Measurements from ENCODE around the gene RARB.

RARB gene

DNA sequence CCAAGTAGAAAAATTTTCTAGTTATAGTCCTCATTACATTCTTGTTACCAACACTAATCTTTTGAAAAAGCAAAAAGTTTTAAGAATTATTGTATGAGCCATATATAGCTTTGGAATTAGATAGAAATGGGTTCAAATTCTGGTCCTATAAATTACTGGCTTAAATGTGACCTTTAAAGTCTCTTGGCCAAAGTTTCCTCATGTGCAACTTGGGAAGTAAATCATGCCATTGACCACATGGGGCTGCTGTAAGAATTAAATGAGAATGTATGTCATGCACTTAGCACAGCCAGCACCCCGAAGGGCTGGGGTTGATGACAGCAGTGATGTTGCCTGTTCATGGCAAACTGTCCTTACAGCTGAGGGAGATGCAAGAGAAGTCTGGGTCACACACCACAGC is 128.4 kb downstream of the RARB start:
- no peak for DNase-seq

DNA sequence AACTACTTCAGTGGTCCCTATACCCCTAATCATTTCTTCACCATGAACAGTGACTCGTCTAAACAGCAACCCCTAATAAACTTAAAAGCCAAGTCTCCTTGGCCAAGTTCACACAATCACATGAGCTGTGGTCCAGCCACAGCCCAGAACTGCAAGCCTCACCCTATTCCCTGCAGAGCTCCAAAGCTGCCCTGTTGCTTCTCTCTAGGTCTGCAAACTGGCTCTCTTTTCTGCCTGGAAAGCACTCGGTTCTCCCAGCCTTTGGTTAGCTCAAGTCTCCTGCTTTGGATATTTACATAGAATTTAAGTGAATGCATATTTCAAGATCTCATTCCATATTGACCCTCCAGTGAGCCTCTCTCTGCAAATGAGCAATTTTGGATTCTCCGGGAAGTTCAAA is 129.6 kb downstream of the RARB start:
- DNase-seq = no peak

DNA sequence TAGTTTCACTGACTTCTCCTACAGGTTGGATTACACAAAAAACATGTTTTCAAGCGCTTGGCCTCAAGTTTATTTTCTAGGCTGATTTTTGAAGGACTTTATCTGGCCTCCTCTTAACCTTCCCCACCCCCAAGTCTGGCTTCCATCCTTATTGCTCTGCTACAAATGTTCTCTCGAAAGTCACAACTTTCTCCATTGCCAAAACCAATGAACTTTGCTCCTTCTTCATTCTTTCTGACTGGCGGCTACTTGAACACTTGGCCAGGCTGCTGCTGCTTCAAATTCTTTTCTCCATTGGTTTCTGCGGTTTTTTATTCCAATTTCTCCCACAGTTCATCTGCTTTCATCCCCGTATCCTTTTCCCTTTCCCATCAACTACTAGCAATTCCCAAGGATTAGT is 130.1 kb downstream of the RARB start:
- no peak for DNase-seq

DNA sequence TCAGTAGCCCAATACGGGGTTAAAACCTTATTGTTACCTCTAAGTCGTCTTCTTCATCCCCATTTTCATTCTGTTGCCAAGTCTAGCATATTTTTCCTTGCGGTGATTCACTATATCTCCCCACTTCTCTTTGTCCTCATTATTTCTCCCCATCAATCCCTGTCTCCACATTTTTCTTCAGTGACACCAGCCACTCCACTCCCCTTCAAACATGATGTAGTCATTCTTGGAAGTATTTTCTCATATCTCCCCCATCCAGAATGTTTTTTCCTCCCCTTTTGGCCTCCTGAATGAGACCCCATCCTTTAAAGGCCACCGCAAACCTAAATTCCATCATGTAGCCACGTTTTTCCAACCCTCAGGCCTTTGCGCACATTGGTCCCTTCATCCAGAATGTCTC is 130.7 kb downstream of the RARB start:
- no peak for DNase-seq

DNA sequence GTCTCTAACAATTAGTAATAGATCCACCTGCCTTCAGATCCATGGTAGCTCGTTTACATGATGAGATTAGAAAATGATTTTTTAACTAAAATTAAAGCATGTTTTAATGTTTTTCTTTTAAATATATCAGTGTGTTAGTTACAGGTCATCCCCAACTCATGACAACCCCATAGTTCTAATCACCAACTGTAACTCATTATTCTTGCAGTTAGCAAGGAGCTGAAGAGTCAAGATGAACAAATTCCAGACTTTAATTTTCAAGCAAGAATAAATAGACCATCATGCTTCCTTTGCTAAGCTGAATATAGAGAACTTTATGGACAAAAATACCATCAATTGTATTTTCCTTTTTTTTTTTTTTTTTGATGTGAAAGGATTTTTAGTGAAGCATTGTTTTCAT is 135.5 kb downstream of the RARB start:
- no peak for DNase-seq

DNA sequence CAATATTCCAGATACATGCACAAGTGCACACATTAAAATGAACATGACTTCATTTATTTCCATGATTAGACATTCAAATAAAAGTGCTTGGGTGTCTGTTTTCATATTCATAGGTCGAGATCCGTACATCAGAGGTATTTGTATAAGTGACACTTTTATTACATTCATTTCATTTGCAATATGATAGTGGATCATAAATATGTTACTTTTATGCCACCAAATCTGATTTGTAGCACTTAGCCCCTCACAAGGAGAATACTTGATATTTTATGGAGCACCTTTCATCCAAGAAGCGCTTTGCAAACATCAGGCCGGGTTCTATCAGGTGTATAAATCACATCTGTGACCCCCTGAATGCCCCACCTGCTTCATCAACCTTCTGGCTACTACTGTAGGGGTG is 136.0 kb downstream of the RARB start:
- no peak for DNase-seq

DNA sequence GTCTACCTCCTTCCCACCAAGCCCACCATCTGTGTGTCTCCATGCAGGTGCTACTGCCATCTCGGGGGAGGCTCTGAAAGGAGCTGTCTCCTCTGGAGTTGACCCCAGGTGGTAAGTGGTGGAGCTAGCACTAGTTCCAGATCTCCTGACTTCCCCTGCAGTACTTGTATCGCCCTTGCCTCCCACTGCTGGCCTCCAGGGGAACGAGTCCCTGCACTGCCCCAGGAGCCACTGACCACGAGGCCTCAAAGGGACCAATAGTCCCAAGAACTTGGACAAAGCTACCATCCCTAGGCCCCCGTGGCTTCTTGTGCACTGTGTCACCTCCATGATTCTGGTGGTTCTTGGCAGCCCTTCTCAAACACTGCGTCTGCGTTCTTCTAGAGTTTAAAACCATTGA is 137.7 kb downstream of the RARB start:
- no peak for DNase-seq

DNA sequence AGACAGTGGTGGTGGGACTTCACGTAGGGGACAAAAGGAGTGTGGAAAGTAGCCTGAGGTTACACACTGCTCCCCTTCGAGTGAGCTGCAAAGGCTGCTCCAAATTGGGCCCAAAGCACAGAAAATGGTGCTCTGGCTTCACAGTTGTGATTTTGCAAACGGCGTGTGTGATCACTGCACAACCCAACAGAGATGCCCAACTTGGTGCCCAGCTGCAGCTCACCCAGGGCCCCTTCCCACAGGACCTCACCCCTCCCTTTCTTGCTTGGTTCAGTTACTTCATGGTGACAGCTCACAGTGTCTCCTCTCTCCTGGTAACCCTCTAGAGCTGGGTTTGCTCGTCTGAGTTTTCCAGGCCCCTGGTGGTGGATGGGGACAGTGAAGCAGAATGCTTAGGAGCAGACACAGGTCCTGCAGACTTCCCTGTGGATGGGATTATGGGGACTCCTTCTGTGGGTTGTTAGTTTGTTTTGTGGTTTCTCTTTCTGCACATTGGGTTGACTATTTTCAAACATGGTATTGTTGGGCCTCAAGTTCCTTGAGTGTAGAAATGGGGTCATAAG is 138.4 kb downstream of the RARB start:
- DNase-seq = no peak

DNA sequence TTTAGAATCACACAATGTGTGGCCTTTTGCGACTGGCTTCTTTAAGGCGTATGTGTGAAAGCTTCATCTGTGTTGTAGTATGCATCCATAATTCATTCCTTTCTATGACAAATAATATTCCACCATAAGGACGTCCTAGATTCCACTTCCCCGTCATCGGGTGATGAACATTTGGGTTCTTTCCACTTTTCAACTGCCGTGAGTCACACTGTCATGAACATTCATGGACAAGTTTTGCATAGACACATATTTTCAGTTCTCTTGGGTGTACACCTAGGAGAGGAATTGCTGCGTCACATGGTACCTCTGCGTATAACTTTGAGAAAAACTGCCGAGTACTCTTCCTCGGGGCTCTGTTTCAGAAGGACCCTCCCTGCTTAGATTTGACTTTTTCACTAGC is 139.3 kb downstream of the RARB start:
- DNase-seq = no peak

DNA sequence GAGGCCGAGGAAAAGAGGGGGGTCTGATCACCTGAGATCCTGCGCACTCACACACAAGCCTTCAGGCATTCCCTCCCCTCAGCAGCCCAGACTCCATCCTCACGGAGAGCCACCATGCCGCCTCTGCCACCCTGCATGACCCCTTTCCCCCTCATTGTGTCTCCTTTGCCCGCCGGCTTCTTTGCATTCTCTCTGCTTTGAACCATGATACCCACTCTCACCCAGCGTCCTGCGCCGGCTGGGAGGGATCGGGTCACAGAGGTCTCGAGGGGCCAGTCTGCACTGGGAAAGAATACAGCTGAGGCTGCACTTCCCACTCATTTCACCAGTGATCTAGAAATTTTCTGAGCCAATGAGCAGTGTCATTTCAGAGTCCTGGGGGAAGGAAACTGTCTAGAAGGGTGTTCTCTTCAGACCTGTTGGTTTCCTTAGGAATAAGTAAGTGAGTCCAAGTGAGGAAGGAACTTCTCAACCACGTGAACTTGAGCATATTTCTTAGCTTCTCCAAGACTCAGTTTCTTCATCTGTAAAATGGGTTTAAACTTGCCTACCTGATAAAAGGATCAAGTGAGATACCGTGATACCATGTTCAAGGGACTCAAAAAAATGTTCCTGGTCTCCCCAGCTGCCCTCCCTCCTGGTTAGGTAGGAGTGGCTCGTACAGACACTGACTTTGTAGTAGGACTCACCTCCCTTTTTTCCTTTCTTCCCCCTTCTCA is 139.9 kb downstream of the RARB start:
- no peak for DNase-seq

DNA sequence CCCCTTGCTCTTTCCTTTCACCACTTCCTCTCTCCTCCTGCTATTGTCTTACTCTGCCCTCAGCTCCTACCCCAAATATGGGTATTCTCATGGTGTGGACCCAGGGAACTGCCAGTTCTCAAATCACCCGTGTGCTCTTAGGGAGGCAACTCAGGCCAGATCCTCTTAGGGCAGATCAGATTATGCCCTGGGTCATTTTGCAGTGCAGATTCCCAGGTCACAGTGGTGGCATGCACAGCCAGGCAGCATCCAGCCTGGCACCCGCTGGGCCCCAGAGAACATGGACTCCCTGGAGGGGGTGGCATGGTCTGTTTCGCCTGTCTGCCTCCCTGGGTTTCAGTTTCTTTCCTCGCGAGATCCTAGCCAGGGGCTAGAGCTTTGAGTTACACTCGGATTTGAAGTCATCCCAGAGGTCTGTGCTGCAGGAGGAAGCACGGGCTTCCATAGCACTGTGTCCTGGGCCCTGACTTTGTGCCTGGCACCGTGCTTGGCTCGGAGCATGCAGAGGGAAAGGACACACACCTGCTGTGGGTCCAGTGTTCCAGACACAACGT is 140.5 kb downstream of the RARB start:
- DNase-seq = no peak

DNA sequence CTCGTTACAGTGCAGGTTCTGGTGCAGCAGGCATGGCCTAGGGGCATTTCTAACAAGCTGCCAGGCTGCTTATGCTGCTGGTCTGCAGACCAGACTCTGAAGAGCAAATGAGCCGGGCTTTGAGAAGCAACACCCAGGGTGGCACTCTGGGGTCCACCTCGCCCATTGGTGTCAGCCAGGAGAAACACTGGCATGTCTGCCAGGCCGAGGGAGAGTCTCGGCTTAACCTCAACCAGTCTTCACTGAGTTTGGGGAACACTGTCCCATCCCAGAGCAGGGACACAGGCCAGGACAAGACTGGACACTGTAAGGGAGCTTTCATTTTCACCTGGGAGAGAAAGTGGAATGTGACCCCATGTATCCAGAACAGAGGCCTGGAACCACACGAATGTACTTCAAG is 143.2 kb downstream of the RARB start:
- no peak for DNase-seq

DNA sequence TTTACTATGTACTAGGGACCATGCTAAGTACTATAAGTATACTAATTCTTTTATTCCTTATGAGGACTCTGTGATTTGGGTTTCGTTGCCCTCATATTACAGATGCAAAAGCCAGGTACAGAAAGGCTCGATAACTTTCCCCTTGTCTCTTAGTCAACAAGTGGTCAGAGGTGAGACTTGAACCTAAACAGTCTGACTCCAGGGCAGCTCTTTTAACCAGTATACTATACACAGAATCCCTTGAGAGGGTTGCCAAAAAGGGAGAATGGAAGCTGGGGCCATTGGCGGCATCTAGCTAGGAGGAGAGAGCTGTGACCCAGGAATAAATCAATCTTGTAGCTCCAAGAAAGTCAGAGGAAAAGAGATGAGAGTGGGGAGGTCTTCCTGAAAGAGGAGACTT is 144.3 kb downstream of the RARB start:
- no peak for DNase-seq

DNA sequence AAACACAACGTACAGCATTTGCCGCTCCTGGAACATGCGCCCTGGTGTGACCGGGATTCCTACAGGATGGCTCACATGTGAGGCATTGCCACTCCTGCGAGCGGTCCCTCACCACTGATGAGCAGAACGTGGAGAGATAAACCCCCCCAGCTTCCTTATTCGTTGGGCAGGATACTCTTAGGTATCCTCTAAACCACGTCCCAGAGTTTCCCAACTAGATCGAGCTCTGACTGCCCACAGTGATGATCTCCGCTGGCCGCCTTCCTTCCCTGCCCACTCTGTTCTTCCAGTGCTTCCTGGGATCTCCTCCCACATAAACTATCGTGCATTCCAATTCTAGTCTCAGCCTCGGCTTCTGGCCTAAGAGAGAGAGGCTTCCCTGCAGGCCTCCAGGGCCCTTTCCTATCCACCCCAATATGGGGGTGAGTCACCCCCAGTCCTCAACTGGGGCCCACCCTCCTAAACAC is 144.9 kb downstream of the RARB start:
- no peak for DNase-seq

DNA sequence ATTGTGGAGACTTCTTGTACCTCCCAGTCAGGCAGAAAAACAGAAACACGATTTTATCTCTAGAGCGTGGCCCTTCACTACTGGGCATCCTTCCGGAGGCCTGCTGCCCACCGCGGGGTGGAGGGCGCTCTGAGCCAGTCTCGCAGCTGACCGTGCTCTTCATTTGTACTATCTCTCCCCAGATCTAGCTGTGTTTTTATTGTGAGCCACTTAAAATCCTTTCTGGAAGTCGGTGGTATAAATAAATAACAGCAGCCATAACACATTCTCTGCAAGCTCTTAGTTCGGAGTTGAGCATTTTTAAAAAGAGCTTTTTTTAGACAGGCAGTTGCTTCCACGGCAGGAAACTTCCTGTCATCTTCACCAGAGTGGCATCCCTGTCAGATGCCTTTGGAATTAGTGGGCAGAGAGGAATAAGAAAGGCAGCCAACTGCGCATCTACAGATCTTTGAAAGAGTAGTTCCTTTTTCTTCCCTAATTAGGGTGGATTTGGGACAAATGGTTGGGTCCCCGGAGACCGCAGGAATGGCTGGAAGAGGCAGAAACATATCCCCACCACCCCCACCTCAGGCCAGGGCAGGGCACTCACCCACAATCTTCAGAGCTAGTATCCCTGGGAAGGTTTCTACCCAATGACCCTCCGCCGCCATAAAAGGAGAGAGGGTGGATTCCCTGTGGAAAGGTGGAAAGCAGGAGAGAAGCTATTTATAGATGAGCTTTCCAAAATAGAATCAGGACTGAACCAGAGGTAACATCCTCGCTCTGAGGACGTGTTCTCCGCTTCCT is 145.5 kb downstream of the RARB start:
- no peak for DNase-seq

DNA sequence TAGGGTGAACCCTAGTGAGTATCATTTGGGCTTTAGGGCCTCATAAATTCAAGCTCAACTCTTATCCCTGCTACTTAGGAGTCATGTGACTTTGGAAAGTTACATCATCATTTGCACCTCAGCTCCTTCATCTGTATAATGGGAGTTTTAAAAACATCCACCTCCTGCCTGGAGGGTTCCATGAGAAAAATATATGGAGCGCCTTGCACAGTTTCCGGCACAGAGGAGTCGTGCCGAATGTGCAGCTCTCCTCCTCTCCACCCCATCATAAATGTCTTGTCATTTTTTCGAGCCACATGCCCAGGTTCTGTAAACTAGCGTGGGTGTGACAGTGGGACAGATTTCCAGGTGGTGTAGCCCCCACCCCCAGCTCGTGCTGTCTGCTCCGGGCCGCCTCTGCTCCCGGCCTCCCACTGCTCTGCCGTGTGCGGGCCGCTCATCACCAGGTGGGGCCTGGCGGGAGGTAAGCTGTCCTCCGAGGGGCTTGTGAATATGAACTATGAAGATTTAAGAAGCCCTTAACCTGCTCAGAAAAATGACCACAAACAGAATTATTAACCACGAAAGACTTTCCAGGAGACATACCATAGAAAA is 146.2 kb downstream of the RARB start:
- no peak for DNase-seq

DNA sequence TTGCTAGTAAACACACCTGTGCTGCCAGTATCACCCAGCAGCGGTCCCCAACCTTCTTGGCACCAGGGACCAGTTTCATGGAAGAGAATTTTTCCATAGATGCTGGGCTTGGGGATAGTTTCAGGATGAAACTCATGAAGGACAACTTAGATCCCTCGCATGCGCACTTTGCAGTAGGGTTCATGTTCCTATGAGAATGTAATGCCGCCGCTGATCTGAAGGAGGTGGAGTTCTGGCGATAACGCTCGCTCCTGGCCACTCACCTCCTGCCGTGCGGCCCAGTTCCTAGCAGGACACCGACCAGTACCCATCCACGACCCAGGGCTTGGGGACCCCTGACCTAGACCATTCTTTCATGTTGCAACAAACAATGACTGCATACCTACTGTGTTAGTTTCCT is 146.9 kb downstream of the RARB start:
- DNase-seq = no peak

DNA sequence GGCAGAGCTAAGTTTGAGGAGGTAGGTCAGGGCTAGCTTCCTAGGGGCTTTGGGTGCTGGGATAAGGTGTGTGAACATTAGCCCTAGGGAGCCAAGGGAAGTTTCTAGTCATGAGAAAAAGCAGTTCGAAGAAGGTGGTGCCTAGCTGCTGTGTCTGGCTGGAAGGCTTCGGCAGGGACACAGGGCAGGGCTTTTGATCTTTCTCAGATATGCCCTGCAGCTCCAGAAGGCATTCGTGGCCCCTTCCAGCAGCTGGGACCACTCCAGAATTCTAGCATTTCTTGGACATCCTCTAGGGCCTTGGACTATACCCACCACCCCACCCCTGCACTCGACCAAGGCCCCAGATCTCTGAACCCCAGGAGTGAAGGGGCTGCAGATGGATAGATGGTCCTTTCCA is 148.1 kb downstream of the RARB start:
- no peak for DNase-seq

DNA sequence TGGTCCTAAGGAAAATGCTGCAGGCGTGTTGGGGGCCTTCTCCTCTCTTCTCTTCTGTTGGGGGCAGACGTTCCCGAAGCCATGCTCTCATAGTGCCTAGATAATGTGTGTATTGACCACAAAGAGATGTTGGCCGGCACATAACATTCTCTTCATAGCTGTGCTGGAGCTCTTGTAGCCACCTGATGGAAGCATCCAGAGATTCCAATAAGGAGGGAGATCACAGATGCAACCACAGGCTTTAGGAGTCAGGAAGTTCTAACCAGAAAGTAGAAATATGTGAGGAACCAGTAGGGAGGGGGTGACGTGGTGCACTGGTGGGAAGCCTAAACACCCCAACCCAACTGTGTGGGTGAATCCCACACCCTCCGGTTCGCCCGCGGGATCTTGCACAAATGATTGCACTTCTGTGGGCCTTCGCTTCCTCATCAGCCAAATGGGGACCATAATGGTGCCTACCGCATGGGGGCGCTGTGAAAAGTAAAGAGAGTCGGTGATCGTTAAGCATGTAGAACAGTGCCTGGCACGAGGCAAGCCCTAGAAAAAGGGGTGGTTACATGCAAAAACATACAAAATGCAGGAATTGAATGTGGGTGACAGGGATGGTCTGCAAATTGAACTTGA is 148.9 kb downstream of the RARB start:
- DNase-seq = no peak

DNA sequence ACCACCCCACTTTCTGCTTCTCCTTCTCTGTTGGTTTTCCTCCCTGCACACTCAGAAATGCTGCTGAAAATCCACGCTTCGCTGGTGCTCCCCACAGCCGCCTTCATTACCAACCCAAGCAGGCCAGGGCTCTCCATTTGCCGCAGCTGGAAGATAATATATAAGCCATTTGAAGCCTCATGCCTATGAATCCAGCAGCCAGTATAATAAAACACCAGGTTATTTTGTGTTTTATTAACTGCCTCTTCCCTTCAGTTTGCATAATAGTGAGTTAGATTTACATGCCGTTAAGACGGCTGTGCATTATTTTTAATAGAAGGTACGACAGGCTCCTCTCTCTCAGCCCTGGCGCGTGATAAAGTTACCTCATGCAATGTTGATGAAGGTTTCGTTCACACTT is 150.0 kb downstream of the RARB start:
- no peak for DNase-seq

DNA sequence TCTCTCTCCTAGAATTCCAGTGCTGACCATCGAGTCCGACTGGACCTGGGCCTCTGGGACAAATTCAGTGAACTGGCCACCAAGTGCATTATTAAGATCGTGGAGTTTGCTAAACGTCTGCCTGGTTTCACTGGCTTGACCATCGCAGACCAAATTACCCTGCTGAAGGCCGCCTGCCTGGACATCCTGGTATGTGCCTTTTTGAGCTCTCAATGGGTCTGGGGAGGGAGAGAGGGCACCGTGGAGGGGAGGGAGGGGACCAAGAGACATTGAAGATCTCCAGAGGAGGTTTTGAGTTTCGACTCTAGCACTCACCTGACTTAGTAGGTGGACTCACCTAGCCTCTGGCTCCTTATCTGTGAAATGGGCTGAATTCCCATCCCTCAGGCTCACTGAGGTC is 152.5 kb downstream of the RARB start:
- DNase-seq = no peak

DNA sequence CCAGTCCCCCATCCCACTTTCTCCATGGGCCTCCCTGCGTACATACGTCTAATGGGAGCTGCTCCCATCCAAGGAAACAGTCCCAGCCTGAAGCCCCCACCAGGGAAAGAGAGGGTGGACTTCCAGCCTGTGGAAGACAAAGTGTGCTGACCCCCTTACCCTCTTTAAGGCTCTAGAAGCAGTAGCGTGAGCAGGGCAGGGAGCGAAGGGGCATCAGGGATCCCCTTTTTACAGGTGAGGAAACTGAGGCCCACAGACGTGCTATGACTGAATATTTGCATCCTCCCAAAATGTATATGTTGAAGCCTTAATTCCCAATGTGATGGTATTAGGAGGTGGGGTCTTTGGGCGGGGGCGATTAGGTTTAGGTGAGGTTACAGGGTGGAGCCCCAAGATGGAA is 153.3 kb downstream of the RARB start:
- no peak for DNase-seq

DNA sequence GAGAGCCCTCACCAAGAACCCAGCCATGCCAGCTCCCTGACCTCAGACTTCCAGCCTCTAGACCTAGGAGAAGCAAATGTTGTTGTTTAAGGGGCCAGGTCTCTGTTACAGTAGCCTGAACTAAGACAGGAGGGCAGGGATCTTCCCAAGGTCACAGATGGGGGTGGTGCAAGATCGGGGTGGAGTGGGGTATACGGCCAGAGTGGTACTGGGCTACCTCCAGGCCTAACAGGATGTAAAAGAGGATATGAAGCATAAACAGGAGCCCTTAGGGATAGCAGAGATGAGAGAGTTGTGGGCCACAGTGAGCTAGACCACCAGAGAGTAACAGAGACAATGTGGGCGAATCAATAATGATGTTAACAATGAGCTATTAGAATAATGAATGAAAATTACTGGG is 153.8 kb downstream of the RARB start:
- DNase-seq = no peak

Data from NCI-H1105 (cell line).